HG02938 (cell line): Measurements from ENCODE around the gene TMEM145.

Experiments
- ATAC-seq: cut with Tn5 transposase; IDR thresholded peaks from one replicate; pipeline ENCODE4 v1.9.1; 2021; ENCODE audit warnings: mild to moderate bottlenecking, moderate library complexity; ENCODE audit not compliant: unreplicated experiment

The TMEM145 gene

DNA sequence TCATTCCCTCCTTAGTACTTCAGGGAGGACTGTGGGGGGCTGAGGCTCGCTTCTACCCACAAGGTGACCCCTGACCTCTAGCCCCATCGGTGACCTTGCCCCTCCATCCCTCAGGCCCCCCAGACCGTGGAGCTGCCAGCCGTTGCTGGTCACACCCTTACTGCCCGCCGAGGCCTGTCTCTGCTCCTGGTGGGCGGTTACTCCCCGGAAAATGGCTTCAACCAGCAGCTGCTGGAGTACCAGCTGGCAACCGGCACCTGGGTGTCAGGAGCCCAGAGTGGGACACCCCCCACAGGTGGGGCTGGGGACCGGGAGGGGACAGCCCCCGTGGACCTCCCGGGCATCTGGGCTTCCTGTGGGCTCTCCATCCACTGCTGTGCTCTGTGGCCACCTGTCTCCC is 44.2 kb downstream of the TMEM145 start:
- no peak for ATAC-seq

DNA sequence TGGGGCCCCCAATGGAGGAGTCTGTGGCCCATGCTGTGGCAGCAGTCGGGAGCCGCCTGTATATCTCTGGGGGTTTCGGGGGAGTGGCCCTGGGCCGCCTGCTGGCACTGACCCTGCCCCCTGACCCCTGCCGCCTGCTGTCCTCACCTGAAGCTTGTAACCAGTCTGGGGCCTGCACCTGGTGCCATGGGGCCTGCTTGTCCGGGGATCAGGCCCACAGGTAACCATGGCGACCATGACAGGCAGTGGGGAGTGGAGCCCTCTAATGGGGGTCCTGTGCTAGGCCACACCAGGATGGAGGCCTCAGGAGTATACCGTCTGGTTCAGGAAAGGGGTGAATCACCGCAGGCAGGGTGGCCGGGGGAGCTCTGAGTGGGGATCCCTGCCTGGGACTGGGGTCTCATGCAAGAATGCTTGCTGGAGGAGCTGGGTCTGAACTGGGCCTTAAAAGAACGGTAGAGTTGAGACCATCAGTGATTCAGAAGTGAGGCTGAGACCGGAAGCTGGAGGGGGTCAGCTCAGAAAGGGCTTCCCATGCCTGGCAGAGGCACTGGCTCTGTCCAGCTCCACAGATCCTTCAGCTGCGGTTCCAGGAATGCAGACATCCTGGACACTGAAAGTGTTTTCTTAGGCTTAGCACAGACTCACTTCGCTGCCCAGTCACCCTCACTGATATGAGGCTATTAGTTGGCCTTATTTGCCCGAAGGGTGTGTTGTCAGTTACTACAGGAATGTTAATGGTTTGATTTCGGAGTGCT is 47.9 kb downstream of the TMEM145 start:
- no peak for ATAC-seq

DNA sequence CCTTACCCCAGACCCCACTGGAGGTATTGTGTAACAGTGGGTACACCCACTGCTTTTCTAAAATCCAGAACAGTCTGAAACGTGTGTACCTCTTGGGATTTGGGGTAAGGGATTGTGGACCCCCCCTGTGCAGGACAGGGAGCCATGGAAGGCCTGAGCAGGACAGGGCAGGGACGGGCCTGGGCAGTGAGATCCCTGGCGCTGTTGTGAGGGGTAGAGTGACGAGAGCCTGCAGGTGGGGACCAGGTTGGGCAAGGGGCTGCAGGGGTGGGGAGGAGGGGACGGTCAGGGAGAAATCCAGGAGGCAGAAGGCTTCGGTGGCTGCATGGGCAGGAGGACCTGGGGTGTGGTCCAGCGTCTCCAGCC is 48.4 kb downstream of the TMEM145 start:
- no peak for ATAC-seq

DNA sequence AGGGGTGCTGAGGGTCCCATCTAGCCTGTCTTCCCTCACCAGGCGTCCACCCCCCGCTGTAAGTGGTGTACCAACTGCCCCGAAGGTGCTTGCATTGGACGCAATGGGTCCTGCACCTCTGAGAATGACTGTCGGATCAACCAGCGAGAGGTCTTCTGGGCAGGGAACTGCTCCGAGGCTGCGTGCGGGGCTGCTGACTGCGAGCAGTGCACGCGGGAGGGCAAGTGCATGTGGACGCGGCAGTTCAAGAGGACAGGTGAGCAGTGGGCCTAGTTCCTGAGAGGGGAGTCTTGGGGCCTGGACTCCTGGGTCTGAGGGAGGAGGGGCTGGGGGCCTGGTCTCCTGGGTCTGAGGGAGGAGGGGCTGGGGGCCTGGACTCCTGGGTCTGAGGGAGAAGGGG is 49.2 kb downstream of the TMEM145 start:
- ATAC-seq: no peak

DNA sequence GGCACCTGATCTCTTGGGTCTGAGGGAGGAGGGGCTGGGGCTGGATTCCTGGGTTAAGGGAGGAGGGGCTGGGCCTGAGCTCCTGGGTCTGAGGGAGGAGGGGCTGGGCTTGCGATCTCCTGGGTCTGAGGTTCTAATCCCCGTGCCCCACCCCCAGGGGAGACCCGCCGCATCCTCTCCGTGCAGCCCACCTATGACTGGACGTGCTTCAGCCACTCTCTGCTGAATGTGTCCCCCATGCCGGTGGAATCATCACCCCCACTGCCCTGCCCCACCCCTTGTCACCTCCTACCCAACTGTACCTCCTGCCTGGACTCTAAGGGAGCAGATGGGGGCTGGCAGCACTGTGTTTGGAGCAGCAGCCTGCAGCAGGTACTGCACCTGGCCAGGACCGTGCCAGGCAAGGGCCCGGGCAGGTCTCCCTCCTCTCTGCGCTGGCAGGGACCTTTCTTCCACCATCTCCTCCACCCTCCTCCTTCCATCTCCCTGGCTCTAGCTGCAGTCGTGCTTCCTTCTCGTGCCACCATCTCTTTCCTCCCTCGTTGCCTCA is 49.9 kb downstream of the TMEM145 start:
- ATAC-seq: no peak

DNA sequence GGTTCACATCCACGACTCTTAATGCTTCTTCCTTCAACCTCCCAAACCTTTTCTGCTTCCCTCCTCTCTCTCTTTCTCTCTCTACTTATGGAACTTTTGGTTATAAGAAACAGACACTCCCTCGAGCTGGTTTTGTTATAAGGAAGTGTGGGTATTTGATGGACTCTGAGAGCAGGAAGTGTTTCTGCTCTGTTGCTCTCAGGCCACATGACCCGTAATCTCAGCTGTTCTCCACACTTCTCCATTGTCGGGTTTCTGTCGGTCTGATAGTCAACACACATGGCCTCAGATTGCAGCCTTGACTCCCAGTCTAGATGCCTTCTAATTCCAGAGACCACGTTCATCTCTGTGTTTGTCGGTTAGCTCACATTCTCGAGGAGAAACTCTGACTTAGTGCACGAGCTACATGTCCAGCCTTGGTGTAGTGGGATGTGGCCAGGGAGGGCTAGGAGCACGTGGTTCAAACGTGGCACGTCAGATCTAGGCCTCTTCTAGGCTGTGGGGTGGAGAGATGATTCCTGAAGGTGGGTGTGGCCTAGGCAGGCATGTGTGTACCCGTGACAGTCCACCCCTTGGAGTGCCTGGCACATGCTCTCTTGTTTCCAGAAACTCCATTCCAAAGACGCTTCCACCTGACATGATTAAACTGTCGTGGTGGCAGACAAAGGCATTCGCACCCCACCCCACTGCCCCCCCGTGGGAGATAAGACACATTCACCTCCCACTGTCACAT is 50.7 kb downstream of the TMEM145 start:
- ATAC-seq: no peak

DNA sequence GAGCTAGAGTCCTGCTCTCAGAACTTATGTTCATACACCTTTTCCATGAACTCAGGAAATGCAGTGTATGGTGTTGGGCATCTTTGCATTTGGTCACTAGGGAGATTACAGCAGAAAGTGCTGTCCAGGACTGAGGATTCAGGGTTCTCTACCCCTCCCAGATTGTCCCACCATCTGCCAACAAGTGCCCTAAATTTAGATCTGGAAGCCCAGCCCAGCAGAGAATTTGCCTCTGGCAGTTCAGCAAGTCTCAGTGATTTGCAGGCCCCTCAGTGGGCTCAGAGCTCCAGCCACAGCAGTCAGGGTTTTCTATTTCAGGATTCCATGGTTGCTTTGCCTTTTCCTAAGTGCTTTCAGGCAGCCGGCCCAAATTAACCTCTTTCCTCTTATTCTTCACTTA is 53.6 kb downstream of the TMEM145 start:
- no peak for ATAC-seq

DNA sequence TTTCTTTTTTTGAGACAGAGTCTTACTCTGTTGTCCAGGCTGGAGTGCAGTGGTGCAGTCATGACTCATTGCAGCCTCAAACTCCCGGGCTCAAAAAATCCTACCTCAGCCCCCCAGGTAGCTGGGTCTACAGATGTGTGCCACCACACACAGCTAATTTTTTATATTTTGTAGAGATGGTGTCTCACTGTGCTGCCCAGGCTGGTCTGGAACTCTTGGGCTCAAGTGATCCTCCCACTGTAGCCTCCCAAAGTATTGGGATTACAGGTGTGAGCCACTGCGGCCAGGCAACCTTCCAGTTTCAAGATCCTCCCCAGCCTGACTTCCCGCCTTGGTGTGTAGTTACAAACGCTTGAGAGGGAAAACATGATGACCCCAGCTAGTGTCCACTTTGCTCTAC is 54.8 kb downstream of the TMEM145 start:
- no peak for ATAC-seq

DNA sequence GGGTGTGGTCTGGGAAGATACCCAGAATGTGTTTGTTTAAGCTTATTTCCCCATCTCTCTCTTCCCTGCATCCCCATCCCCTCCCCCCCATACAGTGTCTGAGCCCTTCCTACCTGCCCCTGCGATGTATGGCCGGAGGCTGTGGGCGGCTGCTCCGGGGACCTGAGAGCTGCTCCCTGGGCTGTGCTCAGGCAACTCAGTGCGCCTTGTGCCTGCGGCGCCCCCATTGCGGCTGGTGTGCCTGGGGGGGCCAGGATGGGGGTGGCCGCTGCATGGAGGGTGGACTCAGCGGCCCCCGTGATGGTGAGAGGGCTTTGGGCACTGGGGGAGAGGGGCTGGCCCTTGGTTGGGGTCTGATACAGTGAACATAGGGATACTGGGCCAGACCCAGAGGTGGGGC is 55.3 kb downstream of the TMEM145 start:
- no peak for ATAC-seq

DNA sequence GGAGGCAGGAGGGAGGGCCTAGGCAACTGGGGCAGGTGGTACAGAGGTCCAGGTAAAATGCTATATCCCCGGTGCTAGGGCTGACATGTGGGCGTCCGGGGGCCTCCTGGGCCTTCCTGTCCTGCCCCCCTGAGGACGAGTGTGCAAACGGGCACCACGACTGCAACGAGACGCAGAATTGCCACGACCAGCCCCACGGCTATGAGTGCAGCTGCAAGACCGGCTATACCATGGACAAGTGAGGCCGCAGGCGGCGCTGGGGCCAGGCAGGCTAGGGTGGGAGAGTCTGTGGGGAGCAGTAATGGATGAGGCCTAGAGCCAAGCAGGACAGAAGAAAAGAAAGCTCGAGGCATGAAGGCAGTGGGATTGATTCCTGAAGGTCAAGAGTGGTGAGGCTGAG is 55.7 kb downstream of the TMEM145 start:
- no peak for ATAC-seq

DNA sequence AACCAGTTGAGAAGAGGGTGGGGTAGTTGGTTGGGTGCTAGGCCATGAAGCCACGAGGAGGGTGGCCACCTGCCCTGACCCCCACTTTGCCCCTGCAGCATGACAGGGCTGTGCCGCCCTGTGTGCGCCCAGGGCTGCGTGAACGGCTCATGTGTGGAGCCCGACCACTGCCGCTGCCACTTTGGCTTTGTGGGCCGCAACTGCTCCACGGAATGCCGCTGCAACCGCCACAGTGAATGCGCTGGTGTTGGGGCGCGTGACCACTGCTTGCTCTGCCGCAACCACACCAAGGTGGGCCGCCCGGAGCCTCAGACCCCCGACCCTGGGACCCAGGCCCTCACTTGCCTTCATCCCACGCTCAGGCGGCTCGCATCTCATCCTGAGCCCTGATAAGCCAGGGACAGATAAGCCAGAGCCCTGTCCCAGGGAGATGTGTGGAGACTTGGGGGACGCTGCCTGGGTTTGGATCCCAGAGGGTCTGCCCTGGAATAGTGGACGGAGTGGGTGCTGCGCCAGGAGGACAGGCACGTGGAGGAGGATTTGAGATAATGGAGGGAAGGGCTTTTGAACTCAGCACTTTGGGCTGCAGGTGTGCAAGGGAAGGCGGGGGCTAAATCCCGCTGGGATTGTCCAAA is 56.4 kb downstream of the TMEM145 start:
- no peak for ATAC-seq

DNA sequence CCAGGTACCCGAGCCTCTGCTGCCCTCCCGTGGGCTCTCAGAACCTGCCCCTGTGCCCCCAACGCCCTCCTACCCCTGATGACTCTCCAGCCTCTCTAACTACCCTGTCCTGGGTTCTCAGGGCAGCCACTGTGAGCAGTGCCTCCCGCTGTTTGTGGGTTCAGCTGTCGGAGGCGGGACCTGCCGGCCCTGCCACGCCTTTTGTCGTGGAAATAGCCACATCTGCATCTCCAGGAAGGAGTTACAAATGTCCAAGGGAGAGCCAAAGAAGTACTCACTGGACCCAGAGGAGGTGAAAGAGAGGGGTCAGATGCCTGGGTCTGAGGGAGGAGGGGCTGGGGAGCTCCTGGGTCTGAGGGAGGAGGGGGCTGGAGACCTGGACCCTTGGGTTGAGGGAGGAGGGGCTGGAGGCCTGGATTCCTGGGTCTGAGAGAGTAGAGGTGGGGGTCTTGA is 57.0 kb downstream of the TMEM145 start:
- ATAC-seq: no peak

DNA sequence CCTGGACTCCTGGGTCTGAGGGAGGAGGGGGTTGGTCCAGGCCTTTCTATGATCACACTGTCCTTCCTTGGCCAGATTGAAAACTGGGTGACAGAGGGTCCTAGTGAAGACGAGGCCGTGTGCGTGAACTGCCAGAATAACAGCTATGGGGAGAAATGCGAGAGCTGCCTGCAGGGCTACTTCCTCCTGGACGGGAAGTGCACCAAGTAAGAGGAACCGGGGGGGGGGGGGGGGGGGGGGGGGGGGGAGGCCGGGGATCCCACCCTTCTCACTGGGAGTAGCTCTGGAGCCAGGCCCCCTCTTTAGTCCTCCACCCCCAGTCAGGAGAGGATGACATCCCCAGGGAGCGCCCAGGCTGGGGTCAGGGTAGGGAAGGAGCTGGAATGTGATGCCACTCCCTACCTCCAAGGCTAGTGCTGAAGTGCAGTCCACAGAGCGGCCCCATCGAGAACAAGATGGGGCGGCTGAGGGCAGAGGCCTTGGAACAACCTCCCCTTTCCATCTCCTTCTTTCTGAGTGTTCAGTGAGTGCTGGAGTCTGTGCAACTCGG is 57.6 kb downstream of the TMEM145 start:
- no peak for ATAC-seq
